Activated CD4-positive, alpha-beta memory T cell treated with anti-CD3 and anti-CD28 coated beads, Interleukin-2, amount 10 ng/mL, durations not matched to agents 7 days and 5 days (primary cell): ENCODE data around the gene SLC39A1. TPM values are rescaled to one million over a fixed set of nuclear protein-coding genes. Genes with fewer than 3 reads are reported as not detected.
A peak's percentile ranks its signal among the peaks of the same experiment; 100 is the strongest.

Experiments
- CTCF ChIA-PET: fragments of 350-600 bp; sonication (Branson Sonifier 250); formaldehyde crosslinking; loops from one replicate; lab custom pipeline; 2021; ENCODE audit warnings: antibody characterized with exemption, inconsistent platforms; lab: Charles Lee
- POLR2A ChIA-PET: fragments of 350-600 bp; sonication (Branson Sonifier 250); formaldehyde crosslinking; loops from one replicate; lab custom pipeline; 2021; ENCODE audit warnings: antibody characterized with exemption; lab: Charles Lee
- DNase-seq: peaks from one replicate; pipeline ENCODE4 v3.0.0-alpha.2; 2020
- H3K27ac Mint-ChIP-seq: one replicate; pipeline ENCODE4 v1.8.0; 2021; ENCODE audit warnings: mild to moderate bottlenecking, mixed read lengths
- H3K27me3 Mint-ChIP-seq: one replicate; pipeline ENCODE4 v1.8.0; 2021; ENCODE audit warnings: mixed read lengths
- H3K36me3 Mint-ChIP-seq: one replicate; pipeline ENCODE4 v1.8.0; 2021; ENCODE audit warnings: low read depth, mixed read lengths
- H3K4me1 Mint-ChIP-seq: one replicate; pipeline ENCODE4 v1.8.0; 2021; ENCODE audit warnings: mixed read lengths
- H3K4me3 Mint-ChIP-seq: one replicate; pipeline ENCODE4 v1.8.0; 2021; ENCODE audit warnings: mild to moderate bottlenecking, mixed read lengths
- H3K9me3 Mint-ChIP-seq: one replicate; pipeline ENCODE4 v1.8.0; 2021; ENCODE audit warnings: mixed read lengths
- total RNA-seq, 2 experiments: library from RNA; stranded (reverse); gene quantifications; one replicate each; pipeline ENCODE4 v1.2.3, GENCODE V29; 2021

The SLC39A1 gene
- total RNA-seq, 2 experiments from 2014 or later = 42.5 to 42.6 TPM

- POLR2A ChIA-PET = interaction anchor here (0.7 to 6.9 kb wide), 29 partner anchors 9 to 413 kb away, joined by 3 to 165 read pairs (median 7); partner anchors contain the start of genes CHTOP, CREB3L4, CRTC2 and GATAD2B
These were observed 18.1 kb downstream of the SLC39A1 start for GRCh38 chr1:153945131-153945794.

GRCh38 chr1:153944827-153945117 is 18.6 kb downstream of the SLC39A1 start:
- ChIA-PET POLR2A (interaction anchor here (0.7 to 6.9 kb wide), 27 partner anchors 9 to 413 kb away, joined by 3 to 165 read pairs (median 8); partner anchors contain the start of genes CHTOP, CREB3L4, CRTC2 and GATAD2B), CTCF (interaction anchor here (0.7 to 4.7 kb wide), 12 partner anchors 12 to 212 kb away, joined by 3 to 52 read pairs (median 18); partner anchors contain the start of genes CREB3L4, CRTC2, GATAD2B and JTB)
- H3K9me3 Mint-ChIP-seq = no peaks in the 10 kb centered on the region
- peaks cover 40% of the 10 kb centered on the region for H3K4me1 Mint-ChIP-seq
- H3K4me3 Mint-ChIP-seq = peak overlapping the region; percentile 92
- peak overlapping the region; percentile 99 for H3K27ac Mint-ChIP-seq
- H3K27me3 Mint-ChIP-seq = no peaks in the 10 kb centered on the region
- H3K36me3 Mint-ChIP-seq = peaks cover 76% of the 10 kb centered on the region
- no peak for DNase-seq

More at GRCh38 chr1:153945131-153945794, 18.1 kb downstream of the SLC39A1 start:
- peak; percentile 91 for DNase-seq
- peak overlapping the region; percentile 99 for H3K27ac Mint-ChIP-seq
- H3K36me3 Mint-ChIP-seq = peaks cover 75% of the 10 kb centered on the region
- H3K4me3 Mint-ChIP-seq = peak overlapping the region; percentile 92
- no peaks in the 10 kb centered on the region for H3K9me3 Mint-ChIP-seq
- H3K27me3 Mint-ChIP-seq = no peaks in the 10 kb centered on the region
- H3K4me1 Mint-ChIP-seq = peaks cover 39% of the 10 kb centered on the region
- CTCF ChIA-PET = interaction anchor here (0.7 to 4.7 kb wide), 18 partner anchors 11 to 212 kb away, joined by 3 to 52 read pairs (median 4); partner anchors contain the start of genes CREB3L4, CRTC2, GATAD2B and JTB

GRCh38 chr1:153944005-153944826 is 19.1 kb downstream of the SLC39A1 start:
- peaks cover 81% of the 10 kb centered on the region for H3K36me3 Mint-ChIP-seq
- H3K4me3 Mint-ChIP-seq = peak overlapping the region; percentile 92
- no peaks in the 10 kb centered on the region for H3K9me3 Mint-ChIP-seq
- POLR2A ChIA-PET = interaction anchor here (0.7 to 6.9 kb wide), 25 partner anchors 8 to 412 kb away, joined by 3 to 165 read pairs (median 8); partner anchors contain the start of genes CHTOP, CREB3L4, CRTC2 and GATAD2B
- CTCF ChIA-PET = interaction anchor here (0.7 to 4.7 kb wide), 11 partner anchors 12 to 347 kb away, joined by 3 to 52 read pairs (median 20); partner anchors contain the start of genes CREB3L4, CRTC2, GATAD2B and RAB13
- DNase-seq = no peak
- H3K27me3 Mint-ChIP-seq = no peaks in the 10 kb centered on the region
- peaks cover 40% of the 10 kb centered on the region for H3K4me1 Mint-ChIP-seq
- peak overlapping the region; percentile 99 for H3K27ac Mint-ChIP-seq

- H3K4me3 Mint-ChIP-seq = no peak overlapping the region
- no peaks in the 10 kb centered on the region for H3K27me3 Mint-ChIP-seq
- CTCF ChIA-PET = interaction anchor here (4.7 kb wide), 1 partner anchor 14 kb away, joined by 51 read pairs; the partner anchor contains the start of gene CRTC2
- peaks cover 40% of the 10 kb centered on the region for H3K4me1 Mint-ChIP-seq
- peaks cover 76% of the 10 kb centered on the region for H3K36me3 Mint-ChIP-seq
- peak overlapping the region; percentile 66 for H3K27ac Mint-ChIP-seq
- no peaks in the 10 kb centered on the region for H3K9me3 Mint-ChIP-seq
- no peak for DNase-seq
- POLR2A ChIA-PET = interaction anchor here (3.1 to 6.9 kb wide), 8 partner anchors 13 to 47 kb away, joined by 7 to 165 read pairs (median 63); partner anchors contain the start of genes CREB3L4, CRTC2, GATAD2B and JTB
These were observed 20.4 kb downstream of the SLC39A1 start for GRCh38 chr1:153942766-153943549.

- no peak for DNase-seq
- Mint-ChIP-seq H3K36me3 (peaks cover 77% of the 10 kb centered on the region), H3K4me3 (no peak overlapping the region), H3K27ac (no peak overlapping the region), H3K4me1 (peaks cover 40% of the 10 kb centered on the region), H3K27me3 (no peaks in the 10 kb centered on the region), H3K9me3 (no peaks in the 10 kb centered on the region)
- ChIA-PET POLR2A (interaction anchor here (3.1 to 4.6 kb wide), 2 partner anchors 19 to 48 kb away, joined by 7 to 31 read pairs; partner anchors contain the start of genes GATAD2B and RPS27), CTCF (no interaction called here)
These were observed 21.3 kb downstream of the SLC39A1 start for GRCh38 chr1:153941826-153942725.

- no peaks in the 10 kb centered on the region for H3K27me3 Mint-ChIP-seq
- H3K36me3 Mint-ChIP-seq = peaks cover 84% of the 10 kb centered on the region
- POLR2A ChIA-PET = interaction anchor here (0.8 to 4.6 kb wide), 3 partner anchors 8 to 50 kb away, joined by 4 to 31 read pairs (median 7); partner anchors contain the start of genes GATAD2B and RPS27
- H3K4me1 Mint-ChIP-seq = peaks cover 36% of the 10 kb centered on the region
- no peaks in the 10 kb centered on the region for H3K9me3 Mint-ChIP-seq
- CTCF ChIA-PET = interaction anchor here (1.2 kb wide), 1 partner anchor 13 kb away, joined by 3 read pairs; no protein-coding TSS in a partner anchor
- DNase-seq = no peak
- H3K4me3 Mint-ChIP-seq = no peak overlapping the region
- peak overlapping the region; percentile 63 for H3K27ac Mint-ChIP-seq
These were observed 22.6 kb downstream of the SLC39A1 start for GRCh38 chr1:153940756-153941155.

- POLR2A ChIA-PET = interaction anchor here (0.9 to 4.6 kb wide), 3 partner anchors 10 to 51 kb away, joined by 3 to 31 read pairs (median 7); partner anchors contain the start of genes GATAD2B and RPS27
- H3K27ac Mint-ChIP-seq = no peak overlapping the region
- H3K4me3 Mint-ChIP-seq = no peak overlapping the region
- no peaks in the 10 kb centered on the region for H3K9me3 Mint-ChIP-seq
- H3K36me3 Mint-ChIP-seq = peaks cover 86% of the 10 kb centered on the region
- H3K27me3 Mint-ChIP-seq = no peaks in the 10 kb centered on the region
- H3K4me1 Mint-ChIP-seq = peaks cover 31% of the 10 kb centered on the region
- DNase-seq = no peak
- CTCF ChIA-PET = interaction anchor here (1.2 kb wide), 1 partner anchor 11 kb away, joined by 3 read pairs; no protein-coding TSS in a partner anchor
These were observed 23.9 kb downstream of the SLC39A1 start for GRCh38 chr1:153939476-153939875.

- Mint-ChIP-seq H3K4me1 (peaks cover 27% of the 10 kb centered on the region), H3K9me3 (no peaks in the 10 kb centered on the region), H3K36me3 (peaks cover 86% of the 10 kb centered on the region), H3K27ac (no peak overlapping the region), H3K4me3 (no peak overlapping the region), H3K27me3 (no peaks in the 10 kb centered on the region)
- ChIA-PET CTCF (interaction anchor here (0.7 kb wide), 1 partner anchor 80 kb away, joined by 3 read pairs; no protein-coding TSS in a partner anchor), POLR2A (interaction anchor here (0.9 to 4.6 kb wide), 2 partner anchors 9 to 16 kb away, joined by 3 to 31 read pairs; partner anchors contain the start of gene GATAD2B)
- no peak for DNase-seq
These were observed 24.3 kb downstream of the SLC39A1 start for GRCh38 chr1:153938996-153939395.

GRCh38 chr1:153937331-153937730 is 26.0 kb downstream of the SLC39A1 start:
- peaks cover 12% of the 10 kb centered on the region for H3K4me1 Mint-ChIP-seq
- ChIA-PET POLR2A (interaction anchor here (1.1 kb wide), 1 partner anchor 9 kb away, joined by 4 read pairs; the partner anchor contains the start of gene DENND4B), CTCF (no interaction called here)
- H3K27me3 Mint-ChIP-seq = no peaks in the 10 kb centered on the region
- H3K4me3 Mint-ChIP-seq = no peak overlapping the region
- H3K9me3 Mint-ChIP-seq = no peaks in the 10 kb centered on the region
- no peak for DNase-seq
- H3K27ac Mint-ChIP-seq = no peak overlapping the region
- peaks cover 83% of the 10 kb centered on the region for H3K36me3 Mint-ChIP-seq

GRCh38 chr1:153936011-153936802 is 27.1 kb downstream of the SLC39A1 start:
- H3K4me3 Mint-ChIP-seq = no peak overlapping the region
- H3K36me3 Mint-ChIP-seq = peaks cover 81% of the 10 kb centered on the region
- H3K9me3 Mint-ChIP-seq = no peaks in the 10 kb centered on the region
- no peak overlapping the region for H3K27ac Mint-ChIP-seq
- CTCF ChIA-PET = no interaction called here
- H3K4me1 Mint-ChIP-seq = peaks cover 6% of the 10 kb centered on the region
- POLR2A ChIA-PET = interaction anchor here (1.1 to 1.4 kb wide), 2 partner anchors 8 to 10 kb away, joined by 3 to 4 read pairs; partner anchors contain the start of gene DENND4B
- no peak for DNase-seq
- no peaks in the 10 kb centered on the region for H3K27me3 Mint-ChIP-seq
